Measurements from ENCODE around the gene ANTXR2. TPM values are rescaled to one million over a fixed set of nuclear protein-coding genes. Genes with fewer than 3 reads are reported as not detected.

ANTXR2 gene
- total RNA-seq, 1 donor from 2014 or later = 32.2 TPM

GRCh38 chr4:80069837-80070731 is 2.9 kb downstream of the ANTXR2 start:
- DNase-seq (ENCODE audit: low read depth) = no peak

- DNase-seq (ENCODE audit: low read depth) = no peak
Observed at GRCh38 chr4:80069108-80069836, 3.8 kb downstream of the ANTXR2 start.

- peak; percentile 11 for DNase-seq (ENCODE audit: low read depth)
Observed at GRCh38 chr4:80065601-80066000, 7.4 kb downstream of the ANTXR2 start.

- no peak for DNase-seq (ENCODE audit: low read depth)
Observed at GRCh38 chr4:80062527-80062926, 10.5 kb downstream of the ANTXR2 start.

GRCh38 chr4:80060804-80061203 is 12.2 kb downstream of the ANTXR2 start:
- no peak for DNase-seq (ENCODE audit: low read depth)

GRCh38 chr4:80058740-80059139 is 14.3 kb downstream of the ANTXR2 start:
- DNase-seq (ENCODE audit: low read depth) = peak; percentile 33

GRCh38 chr4:80054375-80054774 is 18.7 kb downstream of the ANTXR2 start:
- no peak for DNase-seq (ENCODE audit: low read depth)

GRCh38 chr4:80053140-80053910 is 19.7 kb downstream of the ANTXR2 start:
- no peak for DNase-seq (ENCODE audit: low read depth)

- no peak for DNase-seq (ENCODE audit: low read depth)
Observed at GRCh38 chr4:80049813-80050534, 23.1 kb downstream of the ANTXR2 start.

GRCh38 chr4:80049402-80049801 is 23.6 kb downstream of the ANTXR2 start:
- DNase-seq (ENCODE audit: low read depth) = no peak

GRCh38 chr4:80045786-80046185 is 27.2 kb downstream of the ANTXR2 start:
- no peak for DNase-seq (ENCODE audit: low read depth)

GRCh38 chr4:80043541-80043940 is 29.5 kb downstream of the ANTXR2 start:
- DNase-seq (ENCODE audit: low read depth) = no peak

- DNase-seq (ENCODE audit: low read depth) = no peak
Observed at GRCh38 chr4:80042821-80043220, 30.2 kb downstream of the ANTXR2 start.

- DNase-seq (ENCODE audit: low read depth) = no peak
Observed at GRCh38 chr4:80037864-80038263, 35.2 kb downstream of the ANTXR2 start.

- DNase-seq (ENCODE audit: low read depth) = no peak
Observed at GRCh38 chr4:80036949-80037685, 35.9 kb downstream of the ANTXR2 start.

- DNase-seq (ENCODE audit: low read depth) = no peak
Observed at GRCh38 chr4:80036306-80036705, 36.7 kb downstream of the ANTXR2 start.

GRCh38 chr4:80035336-80035735 is 37.7 kb downstream of the ANTXR2 start:
- DNase-seq (ENCODE audit: low read depth) = no peak

- DNase-seq (ENCODE audit: low read depth) = no peak
Observed at GRCh38 chr4:80033581-80033980, 39.4 kb downstream of the ANTXR2 start.

GRCh38 chr4:80029364-80029763 is 43.7 kb downstream of the ANTXR2 start:
- DNase-seq (ENCODE audit: low read depth) = peak; percentile 10

- DNase-seq (ENCODE audit: low read depth) = no peak
Observed at GRCh38 chr4:80027611-80028010, 45.4 kb downstream of the ANTXR2 start.

GRCh38 chr4:80026100-80026499 is 46.9 kb downstream of the ANTXR2 start:
- DNase-seq (ENCODE audit: low read depth) = no peak
